GM21723 (cell line): ENCODE results near the gene NOM1.

Source experiments
- ATAC-seq: cut with Tn5 transposase; IDR thresholded peaks from one replicate; pipeline ENCODE4 v1.9.1; 2021; ENCODE audit warnings: mild to moderate bottlenecking, moderate library complexity; ENCODE audit not compliant: unreplicated experiment

The NOM1 gene

DNA sequence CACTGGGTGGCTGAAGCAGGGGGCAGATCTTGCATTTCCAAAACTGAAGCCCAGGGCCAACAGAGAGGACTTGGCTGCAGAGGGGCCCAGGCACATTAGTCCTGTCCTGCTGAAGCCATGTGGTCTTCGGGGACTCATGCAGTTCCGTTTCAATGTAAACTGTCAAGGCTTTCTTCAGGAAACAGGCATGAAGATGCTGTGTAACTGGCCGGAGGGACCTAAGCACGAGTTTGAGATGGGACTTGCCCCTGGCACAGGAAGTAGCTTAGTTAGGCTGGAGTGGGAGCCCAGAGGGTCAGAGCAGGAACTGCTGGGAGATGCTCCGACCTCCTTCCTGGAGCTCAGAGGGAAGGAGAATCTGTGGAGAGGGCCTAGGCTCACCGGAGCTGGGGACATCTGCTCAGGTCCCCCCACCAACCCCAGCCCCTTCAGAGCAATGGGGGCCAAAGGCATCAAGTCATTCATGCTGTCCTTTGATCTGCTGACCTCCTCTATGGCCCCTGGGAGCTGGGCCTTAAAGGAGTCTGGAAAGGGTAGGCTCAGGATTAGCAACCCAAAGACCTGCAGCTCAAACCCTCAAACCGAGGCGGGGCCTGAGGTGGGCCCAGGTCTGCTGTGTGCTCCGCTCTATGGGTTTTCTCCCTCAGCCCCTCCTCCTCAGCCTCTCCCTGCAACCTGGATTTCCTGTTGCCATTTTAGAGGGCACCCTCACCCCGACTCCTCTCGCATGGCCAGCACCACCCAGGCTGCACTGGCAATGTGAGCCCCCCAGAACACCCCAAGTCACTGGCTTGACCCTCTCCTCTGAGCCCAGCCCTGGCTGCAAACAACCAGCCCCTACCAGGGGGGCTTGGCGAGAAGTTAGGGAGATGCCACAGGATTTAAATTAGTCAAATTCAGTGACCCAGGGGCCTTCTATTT is 65.4 kb downstream of the NOM1 start:
- no peak for ATAC-seq

DNA sequence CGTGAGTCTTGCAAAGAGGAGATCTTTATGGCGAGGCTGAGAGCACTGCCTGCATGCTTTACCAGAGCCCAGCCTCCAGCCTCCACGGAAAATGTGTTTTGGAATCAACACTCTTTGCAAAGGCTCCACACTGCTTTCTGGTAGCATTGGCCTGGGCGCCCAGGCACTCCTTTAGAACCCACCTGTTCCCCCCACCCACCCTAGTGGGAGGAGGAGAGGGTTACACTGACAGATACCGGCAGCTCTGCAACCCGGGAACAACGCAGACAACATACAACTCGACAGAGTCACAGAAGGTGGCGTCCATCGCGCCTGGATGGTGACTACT is 66.5 kb downstream of the NOM1 start:
- no peak for ATAC-seq

- peak; percentile 72 for ATAC-seq
These were observed 67.0 kb downstream of the NOM1 start for GRCh38 chr7:157016352-157017041.

- no peak for ATAC-seq
These were observed 67.6 kb downstream of the NOM1 start for GRCh38 chr7:157017149-157017548.

DNA sequence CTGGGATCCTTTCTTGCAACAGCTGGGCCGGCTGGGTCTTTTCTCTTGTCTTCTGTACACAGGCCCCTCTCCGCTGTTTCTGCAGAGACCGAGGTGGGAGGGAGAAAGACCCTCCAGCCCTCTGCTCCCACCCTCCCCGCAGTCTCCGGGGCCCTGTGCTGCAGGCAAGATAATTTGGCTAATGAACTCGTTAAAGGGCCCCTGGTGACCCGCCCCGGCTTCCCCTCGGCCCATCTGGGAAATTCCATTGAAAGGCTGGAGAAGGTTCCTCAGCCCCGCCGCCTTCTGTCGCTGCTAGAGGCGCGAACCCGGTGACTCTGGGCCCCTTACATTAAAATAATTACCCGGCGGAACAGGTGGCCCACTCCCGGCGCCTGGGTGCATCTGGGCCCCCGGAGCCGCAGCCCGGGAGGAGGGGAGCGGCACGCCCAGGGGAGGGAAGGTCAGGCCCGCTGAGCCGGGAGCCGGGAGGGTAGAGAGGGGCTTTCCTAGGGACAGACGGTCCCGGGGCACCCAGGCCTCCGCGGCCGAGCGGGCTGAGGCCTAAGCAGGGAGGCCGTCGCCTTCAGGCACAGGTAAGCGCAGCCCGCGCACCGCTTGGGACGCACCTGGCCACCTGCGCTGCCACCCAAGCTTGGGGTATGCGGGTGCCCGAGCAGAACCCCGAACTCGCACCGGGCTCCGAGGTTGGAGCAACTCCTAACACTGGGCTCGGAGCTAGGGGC is 68.3 kb downstream of the NOM1 start:
- no peak for ATAC-seq

DNA sequence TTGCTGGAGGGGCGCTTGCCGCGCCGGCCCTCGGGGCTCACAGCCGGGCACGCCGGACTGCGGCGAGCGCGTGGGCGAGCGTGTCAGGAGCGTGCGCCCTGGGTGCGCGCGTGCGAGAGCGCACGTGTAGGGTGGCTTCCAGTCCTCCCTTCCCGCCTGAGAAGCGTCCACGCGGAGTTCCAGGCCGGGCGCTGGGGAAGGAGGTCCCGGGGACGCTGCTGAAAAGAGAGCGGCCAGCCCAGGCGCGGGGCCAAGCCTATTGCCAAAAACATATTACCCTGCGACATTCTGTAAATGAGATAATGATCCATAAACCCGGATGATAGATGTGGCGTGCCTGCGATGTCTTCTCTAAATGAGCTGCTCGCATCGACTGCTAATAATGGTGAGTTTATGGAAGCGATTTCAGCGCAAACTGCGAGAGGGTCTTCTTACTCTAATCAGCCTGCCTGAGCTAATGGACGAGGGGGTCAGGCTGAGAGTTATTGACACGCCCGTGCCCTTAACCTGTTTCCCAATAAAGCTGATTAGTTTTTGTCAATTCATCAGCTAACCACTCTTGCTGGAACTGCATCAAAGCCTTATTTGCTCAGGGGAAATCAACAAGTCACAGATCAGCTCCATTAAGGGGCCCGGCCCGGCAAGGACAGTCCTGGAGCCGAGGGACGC is 69.0 kb downstream of the NOM1 start:
- ATAC-seq = no peak

DNA sequence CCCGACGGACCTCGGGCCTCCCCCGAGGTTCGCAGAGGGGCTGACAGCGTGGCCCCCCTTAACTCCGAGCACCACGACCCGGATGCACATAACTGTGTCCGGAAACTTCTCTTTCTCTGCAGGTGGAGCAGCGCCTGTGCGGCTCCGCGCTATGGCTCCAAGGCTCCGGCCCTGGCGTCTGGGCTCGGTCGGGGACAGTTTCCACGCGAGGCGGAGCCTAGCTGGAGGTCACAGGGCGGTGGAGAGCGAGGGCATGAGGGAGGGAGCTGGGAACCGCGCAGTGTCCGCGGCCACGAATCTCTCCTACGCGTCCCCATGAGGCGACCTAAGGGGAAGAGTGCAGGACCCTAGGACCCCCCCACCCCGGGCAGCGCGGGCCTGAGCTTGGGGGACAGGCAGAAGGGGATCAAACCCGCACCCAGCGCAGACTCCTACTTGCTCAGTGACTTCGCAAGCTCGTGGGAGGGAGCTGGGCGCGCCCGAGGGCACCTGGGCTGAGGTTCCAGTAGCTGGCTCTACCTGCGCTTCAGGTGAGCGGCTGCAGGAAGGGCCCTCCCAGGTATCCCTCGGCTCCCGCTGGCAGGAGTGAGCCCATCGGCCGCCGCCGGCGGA is 69.6 kb downstream of the NOM1 start:
- ATAC-seq = no peak

DNA sequence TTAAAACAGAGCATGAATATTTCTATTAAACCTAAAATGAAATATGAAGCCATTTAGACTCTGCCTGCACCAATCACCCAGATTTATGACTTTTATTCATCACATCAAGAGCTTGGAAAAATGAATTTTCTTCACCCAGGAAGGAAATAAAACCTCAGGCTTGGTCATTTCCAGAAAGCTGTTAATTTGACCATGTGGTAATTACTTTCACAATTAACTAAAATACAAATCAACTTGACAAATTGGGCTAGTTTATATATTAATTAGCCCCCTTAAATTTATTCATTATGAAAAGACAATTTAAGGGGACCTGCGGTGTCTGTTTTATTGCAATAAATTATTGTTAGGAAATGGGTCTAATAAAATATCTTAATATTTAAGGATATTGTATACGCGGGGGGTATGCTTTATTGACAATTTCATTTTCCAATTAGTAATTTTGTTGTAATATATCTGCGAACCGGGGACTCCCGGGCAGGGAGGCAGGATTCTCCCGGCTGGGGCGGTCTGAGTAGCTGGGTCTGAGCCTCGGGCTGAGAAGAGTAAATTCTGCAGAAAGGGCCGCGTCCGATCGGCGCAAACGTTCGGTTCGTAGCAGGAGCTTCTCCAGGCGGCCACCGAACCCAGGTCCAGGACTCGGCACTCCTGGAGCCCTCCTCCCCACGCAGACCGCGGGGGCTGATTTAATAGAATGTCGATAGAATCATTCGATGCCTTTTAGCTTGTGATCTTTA is 70.4 kb downstream of the NOM1 start:
- no peak for ATAC-seq

- no peak for ATAC-seq
These were observed 71.1 kb downstream of the NOM1 start for GRCh38 chr7:157020514-157021070.

DNA sequence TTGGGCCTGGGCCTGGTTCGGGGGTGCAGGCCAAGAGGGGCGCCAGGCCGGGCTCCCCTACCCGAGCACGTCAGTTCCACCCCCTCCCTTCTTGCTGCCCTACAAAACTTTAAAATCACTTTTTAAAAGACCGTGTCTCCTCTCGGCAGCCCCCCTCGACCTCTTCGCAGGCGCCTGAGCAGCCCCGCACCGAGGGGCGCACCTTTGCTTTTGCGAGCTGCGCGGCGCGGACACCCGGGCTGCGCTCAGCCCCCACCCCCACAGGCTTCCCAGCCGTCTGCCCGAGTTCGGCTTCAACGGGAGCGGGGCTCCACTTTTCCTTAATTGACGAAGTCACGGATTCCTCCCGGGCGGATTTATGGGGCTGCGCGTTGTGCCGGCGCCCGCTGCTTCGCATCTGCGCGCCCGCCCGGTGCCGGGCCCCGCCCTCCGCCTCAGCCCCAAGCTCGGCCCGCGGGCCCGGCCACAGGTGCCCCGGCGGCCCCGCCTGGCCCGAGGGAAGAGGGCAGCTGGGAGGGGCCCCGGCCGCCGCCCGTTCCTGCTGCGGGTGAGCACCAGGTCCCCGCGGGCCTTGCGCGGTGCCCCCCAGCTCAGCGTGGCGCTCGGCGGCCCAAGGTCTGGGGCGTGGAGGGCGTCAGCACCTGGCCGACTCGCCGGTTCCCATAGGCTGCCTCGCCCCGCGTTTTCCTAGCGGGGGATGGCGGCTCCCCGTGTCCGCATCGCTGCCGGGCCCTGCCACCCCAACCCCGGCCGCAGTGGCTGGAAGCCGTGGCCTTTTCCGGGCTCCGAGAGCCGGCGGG is 71.8 kb downstream of the NOM1 start:
- no peak for ATAC-seq

DNA sequence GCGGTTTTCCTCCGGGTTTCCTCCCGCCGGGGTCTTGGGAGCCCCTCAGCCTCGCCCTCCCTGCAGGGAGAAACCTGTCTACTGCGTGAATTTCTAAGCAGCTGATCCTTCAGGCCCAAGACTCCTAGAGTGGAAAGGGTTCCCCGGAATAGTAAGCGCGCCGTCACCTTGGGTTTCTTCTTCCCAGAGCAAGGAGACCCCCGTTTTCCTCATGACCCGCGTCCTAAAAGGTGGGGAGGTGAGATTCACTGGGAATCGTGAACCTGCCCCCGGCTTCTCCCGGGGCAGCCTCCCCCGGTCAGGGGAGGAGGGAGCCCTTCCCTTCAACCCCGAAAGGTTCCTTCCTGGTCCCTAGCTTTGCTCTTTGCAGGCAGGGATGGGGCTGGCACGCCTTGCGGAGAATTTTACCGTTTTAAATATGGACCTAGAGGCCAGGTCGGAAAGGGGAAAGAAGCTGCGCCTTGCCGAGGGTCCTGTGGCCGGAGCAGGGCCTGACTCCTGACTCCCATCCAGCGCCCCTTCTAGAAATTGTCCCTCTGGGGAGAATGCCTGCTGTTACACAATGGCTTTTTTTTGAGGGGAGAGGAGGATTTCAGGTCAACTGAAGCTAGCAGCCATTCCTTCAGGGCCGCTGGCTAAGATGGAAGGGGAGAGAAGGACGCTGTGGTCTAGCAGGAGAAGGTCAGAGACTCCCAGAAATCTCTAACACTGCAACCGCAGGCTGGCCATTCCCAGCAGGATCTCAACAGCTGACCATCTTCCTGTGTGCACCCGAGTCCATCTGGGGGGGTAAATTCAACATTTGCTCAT is 72.6 kb downstream of the NOM1 start:
- no peak for ATAC-seq
